UCSD-AML1 (cell line): ENCODE measurements around the gene PHACTR3.

ENCODE experiments used
- DNase-seq: peaks from one replicate; lab custom pipeline; 2025; ENCODE audit not compliant: unreplicated experiment; lab: John Stamatoyannopoulos, UW

The PHACTR3 gene

GRCh38 chr20:59747671-59748515, 143.6 kb downstream of the PHACTR3 start:
- DNase-seq: no peak

- no peak for DNase-seq
Observed at GRCh38 chr20:59748619-59749191, 144.4 kb downstream of the PHACTR3 start.

- DNase-seq: no peak
Observed at GRCh38 chr20:59749301-59749700, 145.0 kb downstream of the PHACTR3 start.

- DNase-seq: no peak
Observed at GRCh38 chr20:59750209-59750840, 146.0 kb downstream of the PHACTR3 start.

GRCh38 chr20:59751075-59751711, 146.9 kb downstream of the PHACTR3 start:
- peak; percentile 71 for DNase-seq

- no peak for DNase-seq
Observed at GRCh38 chr20:59752101-59752586, 147.8 kb downstream of the PHACTR3 start.

- DNase-seq: no peak
Observed at GRCh38 chr20:59752704-59753460, 148.5 kb downstream of the PHACTR3 start.

- DNase-seq: no peak
Observed at GRCh38 chr20:59753836-59754235, 149.5 kb downstream of the PHACTR3 start.

GRCh38 chr20:59754551-59754950, 150.2 kb downstream of the PHACTR3 start:
- no peak for DNase-seq

GRCh38 chr20:59756241-59756640, 151.9 kb downstream of the PHACTR3 start:
- no peak for DNase-seq

- DNase-seq: no peak
Observed at GRCh38 chr20:59764037-59764436, 159.7 kb downstream of the PHACTR3 start.

GRCh38 chr20:59765599-59766177, 161.3 kb downstream of the PHACTR3 start:
- DNase-seq: no peak

- no peak for DNase-seq
Observed at GRCh38 chr20:59767656-59768055, 163.3 kb downstream of the PHACTR3 start.

- no peak for DNase-seq
Observed at GRCh38 chr20:59770270-59770669, 165.9 kb downstream of the PHACTR3 start.

- DNase-seq: no peak
Observed at GRCh38 chr20:59770851-59771250, 166.5 kb downstream of the PHACTR3 start.

- no peak for DNase-seq
Observed at GRCh38 chr20:59771506-59772372, 167.4 kb downstream of the PHACTR3 start.

GRCh38 chr20:59772373-59772705, 168.0 kb downstream of the PHACTR3 start:
- no peak for DNase-seq

- DNase-seq: no peak
Observed at GRCh38 chr20:59772931-59773913, 168.9 kb downstream of the PHACTR3 start.
